ENCODE measurements around the gene SDR42E2.

The SDR42E2 gene

GRCh38 chr16:22206013-22206841 is 43.9 kb downstream of the SDR42E2 start, which contains the start of gene EEF2K (continued):
- no peak for TF ChIP-seq ZNF558 (tag by site-specific recombination; IDR thresholded peaks at IDR 0.05)
- peak; percentile 97 for TF ChIP-seq CTCF (tag by site-specific recombination; IDR thresholded peaks at IDR 0.05)
- peak; percentile 75; the same call in 1 of the 2 replicates for TF ChIP-seq KLF8 (tag by site-specific recombination; IDR thresholded peaks at IDR 0.05)
- TF ChIP-seq ZNF174 (tag by site-specific recombination; IDR thresholded peaks at IDR 0.05) = no peak
- TF ChIP-seq ZBTB6 (tag by site-specific recombination; IDR thresholded peaks at IDR 0.05) = peak; percentile 97
- 0 out of 2 replicates have a peak, but pooled peaks have one; percentile 8 for TF ChIP-seq PRDM4 (tag by site-specific recombination; IDR thresholded peaks at IDR 0.05)
- peak; percentile 27 for TF ChIP-seq ZNF629 (tag by site-specific recombination; IDR thresholded peaks at IDR 0.05)
- TF ChIP-seq PBX3 (CRISPR knock-in tag; IDR thresholded peaks at IDR 0.05) = peak; percentile 80; the same call in 1 of the 2 replicates
- no peak for TF ChIP-seq ELK4 (IDR thresholded peaks at IDR 0.05; ENCODE audit: borderline replicate concordance, low read depth, low read length)
- no peak for TF ChIP-seq ZNF521 (tag by site-specific recombination; IDR thresholded peaks at IDR 0.05)
- TF ChIP-seq GLI2 (tag by site-specific recombination; IDR thresholded peaks at IDR 0.05; ENCODE audit: borderline replicate concordance, low read depth) = no peak
- no peak for TF ChIP-seq TCF7L2 (IDR thresholded peaks at IDR 0.05; ENCODE audit: borderline replicate concordance, low read depth, low read length)
- 0 out of 2 replicates have a peak, but pooled peaks have one; percentile 28 for TF ChIP-seq ZFP69B (tag by site-specific recombination; IDR thresholded peaks at IDR 0.05)
- TF ChIP-seq ZNF660 (tag by site-specific recombination; IDR thresholded peaks at IDR 0.05) = peak; percentile 93
- TF ChIP-seq ZNF843 (tag by site-specific recombination; IDR thresholded peaks at IDR 0.05) = 0 out of 2 replicates have a peak, but pooled peaks have one; percentile 21
- no peak for TF ChIP-seq PRDM6 (tag by site-specific recombination; IDR thresholded peaks at IDR 0.05)
- TF ChIP-seq ZNF488 (tag by site-specific recombination; IDR thresholded peaks at IDR 0.05) = no peak
- peak; percentile 61; the same call in 1 of the 2 replicates for TF ChIP-seq OSR2 (tag by site-specific recombination; IDR thresholded peaks at IDR 0.05)
- peak; percentile 95 for TF ChIP-seq ZBTB8A (tag by site-specific recombination; IDR thresholded peaks at IDR 0.05)
- TF ChIP-seq SP2 (tag by site-specific recombination; IDR thresholded peaks at IDR 0.05) = peak; percentile 55
- peak; percentile 76; the same call in 1 of the 2 replicates for TF ChIP-seq KLF17 (tag by site-specific recombination; IDR thresholded peaks at IDR 0.05)
- no peak for TF ChIP-seq ZNF560 (tag by site-specific recombination; IDR thresholded peaks at IDR 0.05; ENCODE audit: borderline replicate concordance)

Data from HEK293 (cell line).